AG09309 (cell line): ENCODE data around the gene RAI1.

Experiments used
- DNase-seq: peaks from one replicate; pipeline ENCODE4 v3.0.0-alpha.2; 2010; ENCODE audit warnings: low read depth
- H3K4me3 ChIP-seq: 2 replicates; pipeline ENCODE4 v1.5.1; 2011; ENCODE audit warnings: mild to moderate bottlenecking, low read depth, low read length, moderate library complexity; ENCODE audit not compliant: control insufficient read depth
- TF ChIP-seq, protein P1 (sequence below): IDR thresholded peaks from 2 replicates; pipeline ENCODE4 v1.5.1; 2011; ENCODE audit warnings: mild to moderate bottlenecking, low read depth, low read length, inconsistent platforms; ENCODE audit not compliant: insufficient read depth, control insufficient read depth; ENCODE audit errors: missing control alignments

RAI1 gene

DNA sequence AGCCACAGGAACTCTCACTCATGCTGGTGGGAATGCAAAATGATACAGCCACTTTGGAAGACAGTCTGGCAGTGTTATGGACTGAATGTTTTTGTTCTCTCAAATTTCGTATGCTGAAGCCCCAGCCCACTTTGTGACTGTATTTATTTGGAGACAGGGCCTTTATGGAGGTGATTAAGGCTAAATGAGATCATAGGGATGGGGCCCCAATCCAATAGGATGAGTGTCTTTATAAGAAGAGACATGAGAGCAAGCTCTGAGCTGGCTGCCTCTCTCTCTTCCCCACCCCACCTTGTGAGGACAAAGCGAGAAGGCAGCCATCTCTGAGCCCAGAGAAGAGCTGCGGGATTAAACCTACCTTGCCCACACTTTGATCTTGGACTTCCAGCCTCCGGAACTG lies 21.9 kb upstream of the RAI1 start:
- TF ChIP-seq, protein P1, sequence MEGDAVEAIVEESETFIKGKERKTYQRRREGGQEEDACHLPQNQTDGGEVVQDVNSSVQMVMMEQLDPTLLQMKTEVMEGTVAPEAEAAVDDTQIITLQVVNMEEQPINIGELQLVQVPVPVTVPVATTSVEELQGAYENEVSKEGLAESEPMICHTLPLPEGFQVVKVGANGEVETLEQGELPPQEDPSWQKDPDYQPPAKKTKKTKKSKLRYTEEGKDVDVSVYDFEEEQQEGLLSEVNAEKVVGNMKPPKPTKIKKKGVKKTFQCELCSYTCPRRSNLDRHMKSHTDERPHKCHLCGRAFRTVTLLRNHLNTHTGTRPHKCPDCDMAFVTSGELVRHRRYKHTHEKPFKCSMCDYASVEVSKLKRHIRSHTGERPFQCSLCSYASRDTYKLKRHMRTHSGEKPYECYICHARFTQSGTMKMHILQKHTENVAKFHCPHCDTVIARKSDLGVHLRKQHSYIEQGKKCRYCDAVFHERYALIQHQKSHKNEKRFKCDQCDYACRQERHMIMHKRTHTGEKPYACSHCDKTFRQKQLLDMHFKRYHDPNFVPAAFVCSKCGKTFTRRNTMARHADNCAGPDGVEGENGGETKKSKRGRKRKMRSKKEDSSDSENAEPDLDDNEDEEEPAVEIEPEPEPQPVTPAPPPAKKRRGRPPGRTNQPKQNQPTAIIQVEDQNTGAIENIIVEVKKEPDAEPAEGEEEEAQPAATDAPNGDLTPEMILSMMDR, result no peak
- no peak overlapping the region for H3K4me3 ChIP-seq
- DNase-seq, result no peak

DNA sequence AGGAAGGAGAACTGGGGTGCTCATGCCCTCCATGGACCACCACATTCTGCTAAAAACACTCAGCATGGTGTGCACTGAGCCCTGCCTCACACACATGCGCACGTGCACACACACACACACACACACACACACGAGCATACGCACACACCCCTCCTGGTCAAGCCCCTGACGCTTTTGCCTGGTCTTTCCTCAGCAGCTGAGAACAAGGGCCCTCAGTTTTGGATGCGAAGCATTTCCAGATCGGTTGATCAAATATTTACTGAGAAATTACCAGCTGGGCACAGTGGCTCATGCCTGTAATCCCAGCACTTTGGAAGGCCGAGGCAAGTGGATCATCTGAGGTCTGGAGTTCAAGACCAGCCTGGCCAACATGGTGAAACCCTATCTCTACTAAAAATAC lies 20.1 kb upstream of the RAI1 start:
- DNase-seq, result no peak
- H3K4me3 ChIP-seq, result no peak overlapping the region
- TF ChIP-seq, protein P1, result no peak

DNA sequence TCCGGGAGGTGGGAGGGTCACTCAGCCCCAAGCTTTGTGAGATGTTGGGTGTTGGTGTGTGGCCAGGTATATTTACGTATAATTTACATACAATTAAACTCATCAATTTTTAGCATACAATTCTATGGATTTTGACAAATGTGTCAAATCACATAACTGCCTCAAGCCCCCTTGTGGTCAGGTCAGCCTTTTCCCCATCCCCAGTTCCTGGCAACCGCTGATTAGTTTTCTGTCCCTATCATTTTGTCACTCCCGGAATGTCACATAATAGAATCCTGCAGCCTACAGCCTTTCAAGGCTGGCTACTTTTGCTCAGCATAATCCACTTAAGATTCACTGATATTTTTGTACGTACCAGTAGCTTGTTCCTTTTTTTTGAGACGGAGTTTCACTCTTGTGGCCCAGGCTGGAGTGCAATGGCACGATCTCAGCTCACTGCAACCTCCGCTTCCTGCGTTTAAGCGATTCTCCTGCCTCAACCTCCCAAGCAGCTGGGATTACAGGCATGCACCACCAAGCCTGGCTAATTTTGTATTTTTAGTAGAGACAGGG lies 19.3 kb upstream of the RAI1 start:
- TF ChIP-seq, protein P1, result no peak
- DNase-seq, result no peak
- no peak overlapping the region for H3K4me3 ChIP-seq

DNA sequence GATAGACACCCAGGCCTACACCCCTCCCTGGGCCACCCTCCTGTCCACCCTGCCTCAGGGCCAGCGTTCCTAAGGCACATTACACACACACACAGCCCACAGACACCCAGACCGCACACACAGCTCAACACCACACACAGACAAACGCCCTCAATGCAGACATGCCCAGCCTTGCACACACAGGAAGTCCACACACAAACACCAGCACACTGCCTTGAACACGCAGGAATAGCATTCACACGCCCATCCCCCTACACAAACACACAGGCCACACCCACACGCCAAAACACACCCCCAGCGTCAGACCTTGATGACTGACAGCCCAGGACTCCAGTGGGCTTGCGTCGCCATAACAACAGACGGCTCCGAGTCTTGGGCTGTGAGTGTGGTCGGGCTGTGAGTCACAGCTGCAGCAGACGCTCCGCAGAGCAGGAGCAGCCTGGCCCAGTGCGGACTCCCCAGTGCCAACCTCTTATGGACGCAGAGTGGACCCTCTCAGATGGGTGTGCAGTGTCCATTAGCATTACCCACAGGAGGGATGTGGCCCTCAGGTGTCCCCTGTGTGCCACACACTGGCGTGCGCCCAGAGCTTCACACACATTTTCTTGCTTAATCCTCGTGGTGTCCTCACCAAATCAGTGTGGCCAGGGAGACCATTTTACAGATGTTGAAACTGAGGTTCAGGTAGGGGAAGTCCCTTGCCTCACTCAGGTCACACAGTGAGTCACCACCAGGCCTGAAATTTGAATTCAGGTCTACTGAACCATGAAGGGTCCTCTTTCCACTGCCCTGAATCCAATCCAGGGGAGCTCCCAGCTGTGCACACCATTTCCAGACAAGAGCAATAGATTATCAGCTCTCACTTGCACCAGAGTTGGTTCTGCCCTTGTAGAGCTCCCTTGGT lies 17.8 kb upstream of the RAI1 start:
- peak; percentile 82 for DNase-seq
- TF ChIP-seq, protein P1, result no peak
- H3K4me3 ChIP-seq, result no peak overlapping the region

DNA sequence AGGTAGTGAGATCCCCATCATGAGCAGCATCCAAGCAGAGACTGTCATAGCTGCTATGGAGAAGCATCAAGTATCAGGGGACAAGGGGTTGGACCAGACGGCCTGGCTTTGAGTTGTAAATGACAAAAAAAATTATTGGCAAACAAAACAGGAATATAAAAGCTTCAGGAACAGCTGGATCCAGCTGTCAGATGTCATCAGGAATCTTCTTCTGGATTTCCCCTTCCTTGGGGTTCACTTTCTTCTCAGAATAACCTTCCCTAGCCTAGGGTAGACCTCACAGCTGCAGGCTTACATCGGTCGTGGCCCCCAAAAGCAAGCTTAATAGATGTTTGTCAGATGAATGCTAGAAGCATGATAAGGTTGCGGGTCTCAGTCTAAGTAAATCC lies 17.2 kb upstream of the RAI1 start:
- no peak overlapping the region for H3K4me3 ChIP-seq
- TF ChIP-seq, protein P1, result no peak
- no peak for DNase-seq

DNA sequence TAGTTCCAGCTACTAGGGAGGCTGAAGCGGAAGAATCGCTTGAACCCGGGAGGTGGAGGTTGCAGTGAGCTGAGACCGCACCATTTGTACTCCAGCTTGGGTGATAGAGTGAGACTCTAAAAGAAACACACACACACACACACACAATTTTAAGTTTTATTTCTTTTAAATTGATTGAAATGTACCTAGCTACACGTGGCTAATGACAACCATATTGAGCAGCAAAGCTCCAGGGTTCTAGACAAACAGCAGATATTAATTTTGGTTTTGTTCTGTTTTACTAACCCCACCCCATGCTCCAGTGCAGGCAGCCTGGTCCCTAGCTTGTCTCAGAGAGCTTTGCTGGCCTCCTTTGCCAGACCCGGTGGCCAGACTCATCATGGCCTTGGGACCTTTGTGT lies 16.0 kb upstream of the RAI1 start:
- no peak for DNase-seq
- TF ChIP-seq, protein P1, result no peak

More for the DNA sequence above, 16.0 kb upstream of the RAI1 start:
- H3K4me3 ChIP-seq, result no peak overlapping the region
